HT1080 (cell line): Measurements from ENCODE around the gene ACTL10. TPM values are rescaled to one million over a fixed set of nuclear protein-coding genes. Genes with fewer than 3 reads are reported as not detected.

ENCODE experiments used
- DNase-seq: peaks from one replicate; pipeline ENCODE4 v3.0.0-alpha.2; 2015; ENCODE audit warnings: low read depth
- total RNA-seq: library from RNA; depleted of rRNA; stranded (reverse); fragments of >200 nt; shearing (Covaris generic); gene quantifications from 2 replicates; pipeline ENCODE4 v1.2.3, GENCODE V29; 2014

ACTL10 gene
- total RNA-seq, 1 experiment from 2014 or later, result 0.06 TPM

GRCh38 chr20:33648396-33649004 is 18.2 kb upstream of the ACTL10 start:
- no peak for DNase-seq

- DNase-seq, result no peak
These were observed 17.5 kb upstream of the ACTL10 start for GRCh38 chr20:33649201-33649681.

GRCh38 chr20:33650111-33650752 is 16.5 kb upstream of the ACTL10 start:
- DNase-seq, result no peak

GRCh38 chr20:33650753-33651561 is 15.8 kb upstream of the ACTL10 start:
- DNase-seq, result no peak

- no peak for DNase-seq
These were observed 15.1 kb upstream of the ACTL10 start for GRCh38 chr20:33651562-33652048.

- DNase-seq, result peak; percentile 61
These were observed 13.4 kb upstream of the ACTL10 start for GRCh38 chr20:33653218-33653899.

DNA sequence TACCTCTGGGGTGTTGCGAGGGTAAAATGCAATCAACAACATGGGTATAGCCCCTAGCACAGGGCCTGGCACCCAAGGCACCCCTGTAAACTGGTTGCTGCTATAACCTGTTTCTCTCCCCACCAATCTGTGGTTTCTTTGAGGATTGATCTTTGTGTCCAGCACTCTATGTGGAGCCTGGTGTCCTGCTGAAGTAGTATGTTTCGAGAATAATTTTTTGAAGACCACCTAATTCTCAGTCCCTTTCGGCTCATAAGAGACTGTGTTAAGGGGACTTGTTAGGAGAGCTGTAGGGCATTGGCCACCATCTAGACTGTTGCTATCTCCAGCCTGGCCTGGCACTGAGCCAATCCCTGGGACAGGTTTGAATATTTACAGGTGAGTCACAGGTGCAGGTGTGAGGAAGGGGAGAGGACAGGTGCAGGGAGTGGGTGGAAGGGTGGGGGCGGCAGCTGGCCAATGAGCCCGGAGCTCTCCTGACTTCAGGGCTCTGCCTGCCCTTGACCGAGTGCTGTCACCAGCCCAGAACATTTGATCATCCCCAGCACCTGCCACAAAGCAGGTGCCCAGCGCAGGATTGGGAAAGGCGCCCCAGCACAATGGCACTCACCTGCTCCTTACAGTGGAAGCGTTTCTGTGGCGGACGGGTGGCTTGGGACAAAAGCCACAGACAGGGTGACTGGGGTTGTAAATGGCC is 12.7 kb upstream of the ACTL10 start:
- DNase-seq, result no peak

GRCh38 chr20:33654680-33655161 is 12.0 kb upstream of the ACTL10 start:
- no peak for DNase-seq

DNA sequence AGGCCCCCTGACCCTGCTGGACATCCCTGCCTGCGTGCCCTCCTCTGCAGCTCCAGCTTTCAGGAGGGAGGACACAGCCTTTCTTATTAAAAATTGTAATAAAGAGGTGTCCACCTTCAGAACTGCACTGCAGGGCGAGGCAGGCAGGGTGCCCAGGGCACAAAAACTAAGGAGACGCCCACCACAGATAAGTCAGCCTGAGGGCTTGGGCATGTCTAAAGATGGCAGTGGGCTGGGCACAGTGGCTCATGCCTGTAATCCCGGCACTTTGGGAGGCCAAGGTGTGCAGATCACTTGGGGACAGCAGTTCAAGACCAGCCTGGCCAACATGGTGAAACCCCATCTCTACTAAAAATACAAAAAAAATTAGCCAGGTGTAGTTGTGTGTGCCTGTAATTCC is 11.6 kb upstream of the ACTL10 start:
- DNase-seq, result no peak

- DNase-seq, result no peak
These were observed 10.5 kb upstream of the ACTL10 start for GRCh38 chr20:33656010-33656782.

GRCh38 chr20:33656783-33657703 is 9.7 kb upstream of the ACTL10 start:
- no peak for DNase-seq

- DNase-seq, result no peak
These were observed 9.0 kb upstream of the ACTL10 start for GRCh38 chr20:33657704-33658095.

- DNase-seq, result no peak
These were observed 8.2 kb upstream of the ACTL10 start for GRCh38 chr20:33658510-33658909.

DNA sequence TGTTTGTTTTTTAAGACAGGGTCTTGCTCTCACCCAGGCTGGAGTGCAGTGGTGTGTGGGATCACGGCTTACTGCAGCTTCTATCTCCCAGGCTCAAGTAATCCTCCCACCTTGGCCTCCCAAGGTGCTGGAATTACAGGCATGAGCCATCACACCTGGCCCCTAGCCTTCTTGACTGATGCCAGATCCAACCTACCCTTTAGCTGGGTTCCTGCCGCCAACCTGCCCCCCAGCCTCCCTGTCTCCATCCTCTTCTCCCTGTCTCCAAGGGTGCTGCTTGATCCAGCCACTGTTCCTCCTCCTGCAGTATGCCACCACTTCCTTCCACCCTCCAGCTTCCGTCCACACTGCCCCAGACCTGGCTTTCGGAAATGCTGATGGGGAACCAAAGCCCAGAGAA is 7.8 kb upstream of the ACTL10 start:
- DNase-seq, result no peak

GRCh38 chr20:33659341-33660034 is 7.3 kb upstream of the ACTL10 start:
- DNase-seq, result no peak

DNA sequence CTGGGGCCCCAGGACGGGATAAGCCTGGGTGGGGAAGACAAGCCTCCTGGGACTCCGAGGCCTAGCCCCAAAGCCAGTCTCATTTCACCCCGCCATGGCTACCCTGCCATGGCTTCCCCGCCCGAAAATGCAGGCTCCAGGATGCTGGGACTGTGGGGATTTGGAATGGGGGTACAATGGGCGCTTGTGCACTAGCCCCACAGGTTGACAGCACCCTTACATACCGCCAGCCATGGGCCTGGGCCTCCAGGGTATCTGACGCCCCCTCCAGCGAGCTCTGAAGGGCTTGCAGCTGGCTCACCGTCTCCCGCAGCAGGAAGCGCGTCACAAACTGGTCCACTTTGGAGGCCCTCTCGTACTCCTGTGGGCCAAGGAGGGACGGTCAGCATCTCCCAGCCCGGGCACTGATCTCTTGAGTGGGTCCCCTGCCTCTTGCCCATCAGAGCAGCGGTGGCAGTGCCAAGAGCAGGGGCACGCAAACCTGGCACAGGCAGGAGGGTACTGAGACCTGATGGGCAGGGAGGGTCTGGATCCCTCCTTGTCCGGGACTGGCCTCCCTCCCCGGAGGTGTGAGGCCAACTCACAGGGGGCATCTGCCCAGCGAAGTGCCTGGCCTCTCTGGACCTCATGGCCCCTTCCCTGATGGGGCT is 6.6 kb upstream of the ACTL10 start:
- no peak for DNase-seq

DNA sequence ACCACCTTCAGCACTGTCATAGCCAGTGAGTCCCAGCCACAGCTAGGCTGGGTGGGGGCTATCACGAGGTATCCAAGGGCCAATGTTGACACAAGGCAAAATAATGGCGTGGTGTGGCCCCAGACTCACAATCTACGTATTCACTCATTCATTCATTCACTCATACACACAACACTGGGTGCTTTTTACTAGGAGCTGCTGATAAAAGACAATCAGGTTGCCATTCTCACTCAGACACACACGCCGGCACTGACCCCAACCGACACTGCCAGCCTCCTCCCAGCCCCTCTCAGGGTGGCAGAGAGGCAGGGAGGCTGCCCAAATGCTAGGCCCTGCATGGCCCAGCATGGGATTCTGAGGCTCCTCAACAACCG is 6.1 kb upstream of the ACTL10 start:
- DNase-seq, result no peak

GRCh38 chr20:33662172-33662571 is 4.6 kb upstream of the ACTL10 start, which contains the start of gene C20orf144:
TSS of gene C20orf144 (plus strand) at chr20:33662327. CDS start at chr20:33662346, 19 bp downstream.
- DNase-seq, result no peak
